DMS53 treated with DMSO at 0.1 percent for 48 hours (cell line): ENCODE measurements around the gene MAP1LC3B2.
A peak's percentile ranks its signal among the peaks of the same experiment; 100 is the strongest.
"Not testable (repeated sequence)": the region's sequence is repeated elsewhere in the genome, so short reads cannot be mapped to it uniquely, and the experiment has no call there.

ENCODE experiments used
- DNase-seq: peaks from one replicate; lab custom pipeline; 2025; ENCODE audit not compliant: unreplicated experiment; lab: John Stamatoyannopoulos, UW

Gene MAP1LC3B2

GRCh38 chr12:116556964-116557698 is 2.0 kb upstream of the MAP1LC3B2 start:
- no peak for DNase-seq

GRCh38 chr12:116558280-116559161 is 660 bp upstream of the MAP1LC3B2 start:
- DNase-seq = no peak

- DNase-seq = no peak
Measured at GRCh38 chr12:116561181-116561821, 2.1 kb downstream of the MAP1LC3B2 start.

- DNase-seq = no peak
Measured at GRCh38 chr12:116562090-116562489, 2.9 kb downstream of the MAP1LC3B2 start.

GRCh38 chr12:116563262-116563661 is 4.1 kb downstream of the MAP1LC3B2 start:
- no peak for DNase-seq

GRCh38 chr12:116564080-116564479 is 4.9 kb downstream of the MAP1LC3B2 start:
- peak; percentile 55 for DNase-seq

- not testable (repeated sequence) for DNase-seq
Measured at GRCh38 chr12:116565221-116565620, 6.0 kb downstream of the MAP1LC3B2 start.

GRCh38 chr12:116565963-116566362 is 6.8 kb downstream of the MAP1LC3B2 start:
- no peak for DNase-seq

GRCh38 chr12:116568203-116568602 is 9.0 kb downstream of the MAP1LC3B2 start:
- no peak for DNase-seq

GRCh38 chr12:116571089-116571488 is 11.9 kb downstream of the MAP1LC3B2 start:
- no peak for DNase-seq

GRCh38 chr12:116573776-116574175 is 14.6 kb downstream of the MAP1LC3B2 start:
- DNase-seq = no peak

- DNase-seq = not testable (repeated sequence)
Measured at GRCh38 chr12:116575754-116576153, 16.6 kb downstream of the MAP1LC3B2 start.

- no peak for DNase-seq
Measured at GRCh38 chr12:116577154-116577561, 18.0 kb downstream of the MAP1LC3B2 start.

GRCh38 chr12:116578051-116578450 is 18.9 kb downstream of the MAP1LC3B2 start:
- no peak for DNase-seq

GRCh38 chr12:116582610-116583009 is 23.4 kb downstream of the MAP1LC3B2 start:
- no peak for DNase-seq

GRCh38 chr12:116583129-116583694 is 24.0 kb downstream of the MAP1LC3B2 start:
- no peak for DNase-seq

GRCh38 chr12:116587270-116587669 is 28.1 kb downstream of the MAP1LC3B2 start:
- DNase-seq = no peak

GRCh38 chr12:116588390-116589028 is 29.3 kb downstream of the MAP1LC3B2 start:
- no peak for DNase-seq

GRCh38 chr12:116589581-116589980 is 30.4 kb downstream of the MAP1LC3B2 start:
- DNase-seq = no peak

- DNase-seq = peak; percentile 5
Measured at GRCh38 chr12:116590561-116590960, 31.4 kb downstream of the MAP1LC3B2 start.
